GM18526 (cell line): Measurements from ENCODE around the gene CAMTA1.

Experiments
- POLR2A ChIP-seq: IDR thresholded peaks from 3 replicates; pipeline ENCODE4 v1.6.1; 2011; ENCODE audit not compliant: insufficient read length; ENCODE audit errors: extremely low read depth

Gene CAMTA1

GRCh38 chr1:7587108-7587772, 802.0 kb downstream of the CAMTA1 start:
- TF ChIP-seq POLR2A = no peak

- TF ChIP-seq POLR2A = no peak
Observed at GRCh38 chr1:7587773-7588456, 802.7 kb downstream of the CAMTA1 start.

- TF ChIP-seq POLR2A = no peak
Observed at GRCh38 chr1:7588457-7588827, 803.2 kb downstream of the CAMTA1 start.

- no peak for TF ChIP-seq POLR2A
Observed at GRCh38 chr1:7589080-7589735, 804.0 kb downstream of the CAMTA1 start.

GRCh38 chr1:7589774-7590425, 804.6 kb downstream of the CAMTA1 start:
- TF ChIP-seq POLR2A = no peak

- TF ChIP-seq POLR2A = no peak
Observed at GRCh38 chr1:7590426-7590790, 805.2 kb downstream of the CAMTA1 start.

- TF ChIP-seq POLR2A = no peak
Observed at GRCh38 chr1:7591565-7591964, 806.3 kb downstream of the CAMTA1 start.

GRCh38 chr1:7592120-7592798, 807.0 kb downstream of the CAMTA1 start:
- TF ChIP-seq POLR2A = no peak

- TF ChIP-seq POLR2A = no peak
Observed at GRCh38 chr1:7594002-7594713, 808.9 kb downstream of the CAMTA1 start.

GRCh38 chr1:7594714-7595295, 809.6 kb downstream of the CAMTA1 start:
- TF ChIP-seq POLR2A = no peak

GRCh38 chr1:7595336-7595735, 810.1 kb downstream of the CAMTA1 start:
- TF ChIP-seq POLR2A = no peak

GRCh38 chr1:7596126-7596965, 811.1 kb downstream of the CAMTA1 start:
- no peak for TF ChIP-seq POLR2A

GRCh38 chr1:7606096-7606495, 820.8 kb downstream of the CAMTA1 start:
- no peak for TF ChIP-seq POLR2A
